Measurements from ENCODE around the gene SAMHD1.

DNA sequence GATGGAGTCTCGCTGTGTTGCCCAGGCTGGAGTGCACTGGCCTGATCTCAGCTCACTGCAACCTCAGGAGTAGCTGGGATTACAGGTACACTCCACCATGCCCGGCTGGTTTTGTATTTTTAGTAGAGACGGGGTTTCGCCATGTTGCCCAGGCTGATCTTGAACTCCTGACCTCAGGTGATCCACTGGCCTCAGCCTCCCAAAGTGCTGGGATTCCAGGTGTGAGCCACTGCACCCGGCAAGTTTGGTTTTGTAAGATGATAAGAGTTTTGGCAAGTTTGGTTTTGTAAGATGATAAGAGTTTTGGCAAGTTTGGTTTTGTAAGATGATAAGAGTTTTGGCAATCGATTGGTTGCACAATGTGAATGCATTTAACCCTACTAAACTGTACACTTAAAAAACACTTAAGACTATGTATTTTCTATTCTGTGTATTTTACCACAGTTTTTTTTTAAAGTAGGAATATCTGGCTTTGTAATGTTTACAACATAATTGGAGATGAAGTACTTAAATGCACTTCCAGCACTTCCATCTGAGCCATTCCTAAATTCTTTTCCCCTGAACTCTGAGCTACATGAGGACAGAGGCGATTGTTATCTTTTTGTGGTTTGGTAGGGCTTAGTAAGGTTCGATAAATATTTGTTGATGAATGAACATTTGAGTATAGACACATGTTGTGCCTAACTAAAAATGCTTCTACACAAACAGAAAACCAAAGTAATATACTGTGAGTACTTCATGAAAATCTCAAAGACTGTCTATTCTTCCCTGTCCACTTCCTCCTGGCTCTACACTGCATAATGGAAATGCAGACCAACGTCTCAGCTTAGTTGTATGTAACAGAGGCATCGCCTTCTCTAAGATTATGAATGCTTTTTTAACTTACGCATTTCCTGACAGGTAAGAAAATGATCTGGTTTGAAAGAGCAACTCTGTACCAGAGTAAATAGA is 18.8 kb downstream of the SAMHD1 start:
- TF ChIP-seq EZH2 (IDR thresholded peaks at IDR 0.05; ENCODE audit: insufficient read depth, poor library complexity, severe bottlenecking) (no peak), EZH2phosphoT487 (IDR thresholded peaks at IDR 0.05; ENCODE audit: insufficient read depth, low read depth) (no peak)

All from GM23248 (cell line).